Hepatocyte (in vitro differentiated cells): ENCODE results near the gene KLRF2.

ENCODE experiments used
- CTCF ChIP-seq: fragments of 200-600 bp; sonication (generic); IDR thresholded peaks from 2 replicates; pipeline ENCODE4 v1.5.1; 2016; ENCODE audit warnings: antibody characterized with exemption, mild to moderate bottlenecking; ENCODE audit not compliant: poor library complexity
- EZH2 ChIP-seq: fragments of 200-600 bp; sonication (generic); IDR thresholded peaks from 2 replicates; pipeline ENCODE4 v1.6.1; 2016; ENCODE audit warnings: antibody characterized with exemption, mild to moderate bottlenecking, borderline replicate concordance
- EZH2phosphoT487 ChIP-seq: fragments of 200-600 bp; sonication (generic); IDR thresholded peaks from one replicate; pipeline ENCODE4 v1.6.1; 2018; ENCODE audit warnings: antibody characterized with exemption, mild to moderate bottlenecking, low read depth, moderate library complexity; ENCODE audit not compliant: unreplicated experiment, severe bottlenecking

DNA sequence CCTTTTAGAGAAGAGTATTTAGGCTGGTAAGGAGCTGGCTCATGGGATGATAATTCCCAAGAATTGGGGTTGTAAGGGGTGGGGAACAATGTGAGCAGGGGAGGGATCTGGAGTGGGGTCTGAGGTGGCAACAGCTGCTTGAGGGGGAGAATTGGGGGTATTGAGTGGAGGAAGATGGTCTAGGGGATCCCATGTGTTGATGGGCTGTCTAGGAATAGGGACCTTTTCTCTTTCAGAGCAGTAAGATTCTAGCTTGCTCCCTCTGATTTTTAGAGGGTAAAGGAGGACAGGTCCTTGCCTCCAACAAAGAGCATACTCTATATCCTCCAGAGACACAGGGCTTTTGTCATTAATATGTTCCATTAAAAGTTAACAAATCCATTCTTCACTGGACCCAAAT is 28.4 kb downstream of the KLRF2 start:
- TF ChIP-seq EZH2phosphoT487, result no peak
- no peak for TF ChIP-seq CTCF
- TF ChIP-seq EZH2, result no peak
